ENCODE data around the gene ZYX. TPM values are rescaled to one million over a fixed set of nuclear protein-coding genes. Genes with fewer than 3 reads are reported as not detected.

Gene ZYX
- total RNA-seq, 1 donor from 2014 or later: 523 TPM

- peaks cover 4% of the 10 kb centered on the region for H3K9me3 Mint-ChIP-seq (ENCODE audit: unreplicated experiment)
- no peak for DNase-seq (ENCODE audit: low read depth)
- Histone ChIP-seq H4K20me1 (ENCODE audit: insufficient read depth, low read length) (no peaks in the 10 kb centered on the region), H3K9me3 (ENCODE audit: insufficient read depth, low read depth, low read length) (no peaks in the 10 kb centered on the region), H2AFZ (ENCODE audit: low read depth, low read length) (peak within 1 kb of the TSS; percentile 87), H3K4me1 (ENCODE audit: insufficient read depth, low read length) (no peaks in the 10 kb centered on the region), H3K9ac (ENCODE audit: low read length) (peak within 1 kb of the TSS; percentile 58), H3K79me2 (ENCODE audit: insufficient read depth, low read length) (no peaks in the 10 kb centered on the region), H3K27me3 (ENCODE audit: insufficient read depth, low read length) (peaks cover 10% of the 10 kb centered on the region), H3K27ac (ENCODE audit: low read depth, low read length) (no peak within 1 kb of the TSS), H3K4me2 (ENCODE audit: low read length) (peak within 1 kb of the TSS; percentile 98), H3K4me3 (ENCODE audit: insufficient read depth, low read depth, low read length) (peak within 1 kb of the TSS; percentile 44), H3K36me3 (ENCODE audit: insufficient read depth, low read length) (no peaks in the 10 kb centered on the region)
- peaks cover 2% of the 10 kb centered on the region for H3K4me1 Mint-ChIP-seq (ENCODE audit: low read depth, unreplicated experiment)
- H3K27me3 Mint-ChIP-seq (ENCODE audit: low read depth, unreplicated experiment): peaks cover 45% of the 10 kb centered on the region
- peak within 1 kb of the TSS; percentile 85 for H3K4me3 Mint-ChIP-seq (ENCODE audit: unreplicated experiment)
- FAIRE-seq: no peak
- no peak for TF ChIP-seq EZH2 (IDR thresholded peaks at IDR 0.05; ENCODE audit: insufficient read depth, low read length)
- TF ChIP-seq, protein P1, sequence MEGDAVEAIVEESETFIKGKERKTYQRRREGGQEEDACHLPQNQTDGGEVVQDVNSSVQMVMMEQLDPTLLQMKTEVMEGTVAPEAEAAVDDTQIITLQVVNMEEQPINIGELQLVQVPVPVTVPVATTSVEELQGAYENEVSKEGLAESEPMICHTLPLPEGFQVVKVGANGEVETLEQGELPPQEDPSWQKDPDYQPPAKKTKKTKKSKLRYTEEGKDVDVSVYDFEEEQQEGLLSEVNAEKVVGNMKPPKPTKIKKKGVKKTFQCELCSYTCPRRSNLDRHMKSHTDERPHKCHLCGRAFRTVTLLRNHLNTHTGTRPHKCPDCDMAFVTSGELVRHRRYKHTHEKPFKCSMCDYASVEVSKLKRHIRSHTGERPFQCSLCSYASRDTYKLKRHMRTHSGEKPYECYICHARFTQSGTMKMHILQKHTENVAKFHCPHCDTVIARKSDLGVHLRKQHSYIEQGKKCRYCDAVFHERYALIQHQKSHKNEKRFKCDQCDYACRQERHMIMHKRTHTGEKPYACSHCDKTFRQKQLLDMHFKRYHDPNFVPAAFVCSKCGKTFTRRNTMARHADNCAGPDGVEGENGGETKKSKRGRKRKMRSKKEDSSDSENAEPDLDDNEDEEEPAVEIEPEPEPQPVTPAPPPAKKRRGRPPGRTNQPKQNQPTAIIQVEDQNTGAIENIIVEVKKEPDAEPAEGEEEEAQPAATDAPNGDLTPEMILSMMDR (IDR thresholded peaks at IDR 0.05; ENCODE audit: insufficient read depth, low read depth, low read length): no peak
- H3K27ac Mint-ChIP-seq (ENCODE audit: unreplicated experiment): peak within 1 kb of the TSS; percentile 51
- peaks cover 6% of the 10 kb centered on the region for H3K36me3 Mint-ChIP-seq (ENCODE audit: low read depth, unreplicated experiment)
These were observed 18.8 kb upstream of the ZYX start, which contains the start of gene FAM131B for GRCh38 chr7:143362131-143363015. Gene FAM131B (minus strand): TSS chr7:143362713. CDS start chr7:143362603, 110 bp downstream.

DNA sequence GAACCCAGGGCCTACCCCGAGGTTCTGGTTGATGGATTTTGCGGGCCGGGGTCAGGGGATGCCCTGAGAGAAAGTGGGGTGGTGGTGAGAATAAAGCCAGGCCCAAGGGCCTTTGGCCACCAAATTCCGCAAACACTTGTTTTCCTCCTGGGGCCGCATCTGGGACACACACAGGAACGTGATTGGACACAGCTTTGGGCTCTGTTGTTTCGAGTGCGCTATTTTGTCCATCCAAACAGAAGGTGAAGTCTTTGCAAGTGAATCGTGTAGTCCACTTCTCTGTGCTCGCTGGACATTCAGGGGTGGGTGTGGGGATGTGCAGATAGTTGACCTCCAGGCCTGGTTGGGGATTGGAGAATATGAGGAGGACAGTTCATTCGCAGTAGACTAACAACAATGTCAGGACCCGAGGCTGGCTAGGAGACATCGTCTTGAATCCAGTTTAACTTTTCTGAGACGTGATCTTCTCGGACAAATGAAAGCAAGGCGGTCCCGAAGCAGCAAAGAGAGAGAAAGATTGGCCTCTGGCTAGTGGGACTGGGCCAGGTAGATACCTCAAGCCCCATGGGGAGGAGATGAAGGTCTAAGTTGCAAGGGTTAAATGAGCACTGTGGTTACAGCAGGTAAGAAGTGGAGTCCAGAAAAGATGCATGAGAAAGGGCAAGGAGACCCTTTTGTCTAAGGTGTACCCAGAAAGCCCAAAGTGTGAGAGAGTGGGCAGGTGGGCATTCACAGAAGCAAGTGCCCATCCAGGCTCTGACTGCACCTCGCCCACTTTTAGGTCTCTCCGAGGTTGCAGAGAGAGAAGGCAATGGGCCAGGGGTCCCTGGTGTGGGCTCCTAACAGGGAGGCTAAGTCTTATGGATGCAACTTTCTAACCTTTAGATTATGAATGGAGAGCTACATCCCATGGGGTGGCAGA is 17.9 kb upstream of the ZYX start:
- Histone ChIP-seq H3K4me3 (ENCODE audit: insufficient read depth, low read depth, low read length) (peak overlapping the region; percentile 39), H3K4me2 (ENCODE audit: low read length) (peak overlapping the region; percentile 98), H3K27ac (ENCODE audit: low read depth, low read length) (no peak overlapping the region), H3K4me1 (ENCODE audit: insufficient read depth, low read length) (no peaks in the 10 kb centered on the region), H3K9ac (ENCODE audit: low read length) (no peak overlapping the region), H4K20me1 (ENCODE audit: insufficient read depth, low read length) (no peaks in the 10 kb centered on the region), H3K9me3 (ENCODE audit: insufficient read depth, low read depth, low read length) (no peaks in the 10 kb centered on the region), H3K36me3 (ENCODE audit: insufficient read depth, low read length) (no peaks in the 10 kb centered on the region), H2AFZ (ENCODE audit: low read depth, low read length) (peak overlapping the region; percentile 41), H3K27me3 (ENCODE audit: insufficient read depth, low read length) (peaks cover 10% of the 10 kb centered on the region), H3K79me2 (ENCODE audit: insufficient read depth, low read length) (no peaks in the 10 kb centered on the region)
- peak overlapping the region; percentile 51 for H3K27ac Mint-ChIP-seq (ENCODE audit: unreplicated experiment)
- H3K9me3 Mint-ChIP-seq (ENCODE audit: unreplicated experiment): peaks cover 4% of the 10 kb centered on the region
- H3K4me1 Mint-ChIP-seq (ENCODE audit: low read depth, unreplicated experiment): peaks cover 4% of the 10 kb centered on the region
- peak overlapping the region; percentile 78 for H3K4me3 Mint-ChIP-seq (ENCODE audit: unreplicated experiment)
- no peak for DNase-seq (ENCODE audit: low read depth)
- peak; percentile 47 for TF ChIP-seq EZH2 (IDR thresholded peaks at IDR 0.05; ENCODE audit: insufficient read depth, low read length)
- TF ChIP-seq, protein P1 (IDR thresholded peaks at IDR 0.05; ENCODE audit: insufficient read depth, low read depth, low read length): no peak
- H3K27me3 Mint-ChIP-seq (ENCODE audit: low read depth, unreplicated experiment): peaks cover 45% of the 10 kb centered on the region
- FAIRE-seq: no peak
- H3K36me3 Mint-ChIP-seq (ENCODE audit: low read depth, unreplicated experiment): peaks cover 6% of the 10 kb centered on the region

Measured in astrocyte (in vitro differentiated cells and primary cell).